Neural progenitor cell (in vitro differentiated cells): ENCODE results near the gene RBM33. TPM values are rescaled to one million over a fixed set of nuclear protein-coding genes. Genes with fewer than 3 reads are reported as not detected.

Experiments
- DNase-seq: peaks from one replicate; pipeline ENCODE4 v3.0.0-alpha.2; 2016; ENCODE audit warnings: low spot score
- H2AFZ ChIP-seq: fragments of 200-600 bp; sonication (generic); replicated peaks from 2 replicates; pipeline ENCODE4 v1.6.1; 2016; ENCODE audit warnings: antibody characterized with exemption
- H3F3A ChIP-seq: fragments of 200-600 bp; sonication (generic); 2 replicates; pipeline ENCODE4 v1.6.1; 2016; ENCODE audit warnings: antibody characterized with exemption, low read depth
- H3K27ac ChIP-seq: fragments of 200-600 bp; sonication (generic); 2 replicates; pipeline ENCODE4 v1.5.1; 2016; ENCODE audit warnings: mild to moderate bottlenecking
- H3K27me3 ChIP-seq: fragments of 200-600 bp; sonication (generic); 2 replicates; pipeline ENCODE4 v1.6.1; 2016; ENCODE audit warnings: mild to moderate bottlenecking, moderate library complexity
- H3K36me3 ChIP-seq: fragments of 200-600 bp; sonication (generic); 2 replicates; pipeline ENCODE4 v1.5.1; 2016
- H3K4me1 ChIP-seq: fragments of 200-600 bp; sonication (generic); 2 replicates; pipeline ENCODE4 v1.6.1; 2016; ENCODE audit warnings: mixed run types
- H3K4me2 ChIP-seq: fragments of 200-600 bp; sonication (generic); 2 replicates; pipeline ENCODE4 v1.6.1; 2016
- H3K4me3 ChIP-seq: fragments of 200-600 bp; sonication (generic); 2 replicates; pipeline ENCODE4 v1.5.1; 2016
- H3K79me2 ChIP-seq: fragments of 200-600 bp; sonication (generic); 2 replicates; pipeline ENCODE4 v1.6.1; 2016; ENCODE audit warnings: low read depth
- H3K9ac ChIP-seq: fragments of 200-600 bp; sonication (generic); 2 replicates; pipeline ENCODE4 v1.6.1; 2016
- H3K9me3 ChIP-seq: fragments of 200-600 bp; sonication (generic); 2 replicates; pipeline ENCODE4 v1.5.1; 2016; ENCODE audit warnings: low read depth
- H4K20me1 ChIP-seq: fragments of 200-600 bp; sonication (generic); 2 replicates; pipeline ENCODE4 v1.6.1; 2016; ENCODE audit warnings: low read depth
- H3K27ac Mint-ChIP-seq: 3 replicates; pipeline ENCODE4 v1.8.0; 2021; ENCODE audit warnings: mixed read lengths
- H3K27me3 Mint-ChIP-seq: 2 replicates; pipeline ENCODE4 v1.8.0; 2022; ENCODE audit warnings: low read depth, mild to moderate bottlenecking, inconsistent platforms, moderate library complexity, mixed read lengths; ENCODE audit not compliant: insufficient read depth
- H3K36me3 Mint-ChIP-seq: 3 replicates; pipeline ENCODE4 v1.8.0; 2021; ENCODE audit warnings: mixed read lengths
- H3K4me1 Mint-ChIP-seq: 3 replicates; pipeline ENCODE4 v1.8.0; 2021; ENCODE audit warnings: mixed read lengths
- H3K4me3 Mint-ChIP-seq: 3 replicates; pipeline ENCODE4 v1.8.0; 2021; ENCODE audit warnings: mild to moderate bottlenecking, moderate library complexity, mixed read lengths
- H3K9me3 Mint-ChIP-seq: 3 replicates; pipeline ENCODE4 v1.8.0; 2020; ENCODE audit warnings: mixed read lengths
- CTCF ChIP-seq: fragments of 200-600 bp; sonication (generic); IDR thresholded peaks from 2 replicates; pipeline ENCODE4 v1.5.1; 2017; ENCODE audit warnings: antibody characterized with exemption, mild to moderate bottlenecking
- EZH2 ChIP-seq: fragments of 200-600 bp; sonication (generic); IDR thresholded peaks from 2 replicates; pipeline ENCODE4 v1.6.1; 2017; ENCODE audit warnings: antibody characterized with exemption, mild to moderate bottlenecking, moderate library complexity
- EZH2phosphoT487 ChIP-seq: fragments of 200-600 bp; sonication (generic); IDR thresholded peaks from 2 replicates; pipeline ENCODE4 v1.6.1; 2017; ENCODE audit warnings: antibody characterized with exemption
- total RNA-seq: library from RNA; depleted of rRNA; stranded (reverse); fragments of >200 nt; gene quantifications from 2 replicates; pipeline ENCODE4 v1.2.3, GENCODE V29; 2015; ENCODE audit warnings: low replicate concordance

The RBM33 gene
- total RNA-seq, 1 donor from 2014 or later = 48.6 TPM

GRCh38 chr7:155743177-155743576 is 98.7 kb downstream of the RBM33 start:
- Histone ChIP-seq H3K36me3 (peaks cover 26% of the 10 kb centered on the region), H3K9ac (no peak overlapping the region), H3F3A (peaks cover 4% of the 10 kb centered on the region), H3K27ac (no peak overlapping the region), H3K4me1 (peaks cover 13% of the 10 kb centered on the region), H3K4me3 (no peak overlapping the region), H3K79me2 (peaks cover 28% of the 10 kb centered on the region), H2AFZ (no peak overlapping the region), H4K20me1 (peaks cover 59% of the 10 kb centered on the region), H3K9me3 (no peaks in the 10 kb centered on the region), H3K27me3 (no peaks in the 10 kb centered on the region), H3K4me2 (no peak overlapping the region)
- H3K27ac Mint-ChIP-seq = no peak overlapping the region
- peaks cover 2% of the 10 kb centered on the region for H3K27me3 Mint-ChIP-seq
- DNase-seq = no peak
- no peak overlapping the region for H3K4me3 Mint-ChIP-seq
- H3K4me1 Mint-ChIP-seq = peaks cover 12% of the 10 kb centered on the region
- no peaks in the 10 kb centered on the region for H3K9me3 Mint-ChIP-seq
- TF ChIP-seq CTCF (no peak), EZH2phosphoT487 (no peak), EZH2 (no peak)
- H3K36me3 Mint-ChIP-seq = peaks cover 39% of the 10 kb centered on the region

- H3K36me3 ChIP-seq = peaks cover 19% of the 10 kb centered on the region
- no peaks in the 10 kb centered on the region for H3K9me3 ChIP-seq
- H3F3A ChIP-seq = peaks cover 4% of the 10 kb centered on the region
- no peak overlapping the region for H2AFZ ChIP-seq
- no peak overlapping the region for H3K4me2 ChIP-seq
- Mint-ChIP-seq H3K27ac (no peak overlapping the region), H3K9me3 (no peaks in the 10 kb centered on the region), H3K27me3 (peaks cover 2% of the 10 kb centered on the region), H3K36me3 (peaks cover 42% of the 10 kb centered on the region), H3K4me3 (no peak overlapping the region), H3K4me1 (peaks cover 12% of the 10 kb centered on the region)
- peaks cover 68% of the 10 kb centered on the region for H4K20me1 ChIP-seq
- no peak for DNase-seq
- H3K27me3 ChIP-seq = no peaks in the 10 kb centered on the region
- peaks cover 13% of the 10 kb centered on the region for H3K4me1 ChIP-seq
- H3K79me2 ChIP-seq = peaks cover 42% of the 10 kb centered on the region
- TF ChIP-seq EZH2phosphoT487 (no peak), EZH2 (no peak), CTCF (no peak)
- no peak overlapping the region for H3K9ac ChIP-seq
- H3K27ac ChIP-seq = no peak overlapping the region
- no peak overlapping the region for H3K4me3 ChIP-seq
Observed at GRCh38 chr7:155744971-155745683, 100.7 kb downstream of the RBM33 start.

GRCh38 chr7:155745737-155746136 is 101.3 kb downstream of the RBM33 start:
- Histone ChIP-seq H3K4me1 (peaks cover 13% of the 10 kb centered on the region), H3K4me2 (no peak overlapping the region), H3K4me3 (no peak overlapping the region), H4K20me1 (peaks cover 73% of the 10 kb centered on the region), H3K27me3 (no peaks in the 10 kb centered on the region), H2AFZ (no peak overlapping the region), H3K36me3 (peaks cover 15% of the 10 kb centered on the region), H3F3A (peaks cover 4% of the 10 kb centered on the region), H3K9ac (no peak overlapping the region), H3K9me3 (no peaks in the 10 kb centered on the region), H3K27ac (no peak overlapping the region), H3K79me2 (peaks cover 48% of the 10 kb centered on the region)
- Mint-ChIP-seq H3K27ac (no peak overlapping the region), H3K4me3 (no peak overlapping the region), H3K9me3 (no peaks in the 10 kb centered on the region), H3K27me3 (peaks cover 2% of the 10 kb centered on the region), H3K4me1 (peaks cover 12% of the 10 kb centered on the region), H3K36me3 (peaks cover 38% of the 10 kb centered on the region)
- TF ChIP-seq EZH2 (no peak), CTCF (no peak), EZH2phosphoT487 (no peak)
- DNase-seq = no peak
